Stimulated activated CD8-positive, alpha-beta memory T cell treated with anti-CD3 and anti-CD28 coated beads, Interleukin-15, amount 100 ng/mL, for 24 hours (primary cell): ENCODE data around the gene FBXL2.

Source experiments
- DNase-seq: peaks from one replicate; pipeline ENCODE4 v3.0.0-alpha.2; 2020; ENCODE audit warnings: low read depth

Gene FBXL2

DNA sequence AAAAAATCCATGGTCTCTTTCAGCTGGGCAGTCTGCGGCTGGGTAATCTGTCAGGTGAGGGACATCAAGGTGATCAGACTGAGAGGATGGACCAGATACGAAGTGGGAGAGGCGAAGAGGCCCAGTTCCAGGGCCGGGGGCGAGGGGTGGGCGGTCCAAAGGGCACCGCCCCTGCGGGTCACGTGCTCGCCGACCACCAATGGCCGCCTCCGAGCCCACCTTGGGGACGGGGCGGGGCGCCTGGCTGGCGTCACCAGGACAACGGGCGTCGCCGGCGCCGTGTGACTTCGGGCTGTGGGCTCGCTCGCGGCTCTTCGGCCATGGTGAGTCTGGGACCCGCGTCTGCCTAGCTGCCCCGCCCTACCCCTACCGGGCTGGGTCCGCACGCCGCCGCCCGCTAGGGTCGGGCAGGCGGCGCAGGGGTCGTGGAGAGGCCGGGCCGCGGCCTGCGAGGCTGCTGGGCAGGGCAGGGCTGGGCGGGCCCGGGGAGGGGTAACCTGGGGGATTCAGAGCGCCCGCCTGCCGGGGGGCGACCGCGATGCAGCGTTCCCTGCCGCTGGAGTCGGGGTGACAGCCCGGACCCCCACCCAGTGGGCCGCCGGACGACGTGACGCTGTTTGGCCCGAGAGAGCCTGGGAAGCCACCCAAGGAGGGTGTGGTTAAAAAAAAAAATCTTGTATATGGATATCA lies at the start of gene FBXL2:
Gene FBXL2 (plus strand): TSS at position 250 of the 690 bp plus-strand sequence. CDS start 71 bp downstream, at position 321.
- DNase-seq = peak; percentile 13

DNA sequence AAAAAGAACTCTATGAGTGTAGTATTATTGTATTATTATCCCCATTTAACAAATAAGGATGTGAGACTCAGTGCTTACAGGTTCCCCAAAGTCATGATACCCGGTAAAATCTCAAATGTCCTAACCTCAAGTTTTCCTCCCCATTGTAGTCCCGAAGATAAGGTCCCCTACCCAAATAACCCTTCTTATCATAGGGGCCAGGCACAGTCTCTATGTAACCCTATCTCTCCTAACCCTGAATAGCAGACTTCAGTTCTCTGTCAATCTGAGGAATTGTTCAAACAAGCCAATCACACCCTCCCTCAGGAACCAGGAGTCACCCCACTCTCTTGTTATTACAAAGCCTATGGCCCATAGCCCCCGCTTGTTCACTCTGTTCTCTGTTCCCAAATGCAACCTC lies 48.2 kb upstream of the FBXL2 start:
- no peak for DNase-seq

DNA sequence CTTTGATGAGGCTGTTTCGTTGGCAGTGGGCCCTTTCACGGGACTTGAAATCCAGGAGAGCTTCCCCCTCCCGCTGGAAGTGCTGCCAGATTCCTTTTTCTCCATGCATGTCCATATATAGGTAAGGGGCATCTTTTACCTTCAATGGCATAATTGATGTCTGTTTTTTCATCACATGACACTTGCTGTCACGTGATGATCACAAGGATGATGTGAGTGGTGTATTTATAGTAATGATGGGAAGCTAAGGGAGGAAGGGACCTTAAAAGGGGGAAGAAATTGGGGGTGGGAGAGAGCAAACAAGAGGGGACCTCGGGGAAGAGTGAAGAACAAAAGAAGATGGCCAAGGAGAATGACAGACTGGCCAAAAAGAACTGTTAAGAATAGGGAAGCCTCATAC lies 47.3 kb upstream of the FBXL2 start:
- no peak for DNase-seq

DNA sequence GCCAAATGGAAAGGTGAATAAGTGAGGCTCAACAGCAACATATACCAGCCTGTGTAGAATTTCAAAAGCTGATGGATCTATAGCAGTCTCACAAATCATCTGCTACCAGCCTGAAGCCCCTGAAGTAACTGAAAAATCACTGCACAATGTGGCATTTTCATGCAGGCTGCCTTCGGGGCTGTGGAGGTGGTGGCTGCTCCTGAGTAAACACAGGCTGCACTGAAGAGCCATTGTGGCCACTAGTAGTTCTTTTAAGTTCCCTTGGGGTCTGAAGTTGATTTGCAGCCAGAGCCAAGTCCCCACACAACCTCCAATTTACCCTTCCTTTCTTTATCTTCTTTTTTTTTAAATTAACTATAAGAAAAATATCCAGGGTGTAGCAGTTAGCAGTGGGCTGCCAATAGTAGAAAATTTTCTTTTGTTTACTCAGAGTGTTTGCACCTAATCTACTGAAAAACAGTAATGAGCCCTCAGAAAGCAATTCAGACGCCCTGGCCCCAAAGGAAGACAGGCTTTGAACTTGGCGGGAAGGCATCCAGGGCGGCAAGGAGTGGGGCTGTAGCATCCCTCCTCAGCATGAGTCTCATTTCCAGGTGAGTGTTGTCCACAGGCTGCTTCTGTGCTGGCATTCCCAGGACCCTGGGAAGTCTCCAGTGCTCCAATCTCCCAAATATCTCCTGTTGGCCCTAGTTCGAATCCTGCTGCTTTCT lies 45.3 kb upstream of the FBXL2 start:
- DNase-seq = no peak

- DNase-seq = no peak
Measured at GRCh38 chr3:33233884-33234283, 43.4 kb upstream of the FBXL2 start.

DNA sequence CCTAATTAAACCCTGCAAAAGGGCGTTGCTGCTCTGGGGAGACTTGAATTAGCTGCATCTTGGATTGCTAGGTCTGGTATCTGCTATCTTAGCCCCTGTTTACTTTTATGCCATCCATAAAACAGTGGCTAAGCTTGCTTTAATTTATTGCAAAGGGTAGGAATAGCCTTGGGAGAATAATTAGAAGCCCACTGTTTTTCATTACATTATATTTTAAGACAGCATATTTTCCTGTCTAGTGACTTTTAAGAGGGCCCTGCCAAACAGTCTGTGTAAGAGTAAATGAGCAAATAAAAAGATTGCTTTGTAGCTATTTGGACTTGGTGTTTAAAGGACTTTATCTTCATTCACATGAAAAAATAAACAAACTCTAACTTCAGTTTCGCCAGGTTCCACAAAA lies 41.2 kb upstream of the FBXL2 start:
- no peak for DNase-seq

GRCh38 chr3:33237439-33237838 lies 39.8 kb upstream of the FBXL2 start:
- no peak for DNase-seq

- no peak for DNase-seq
Measured at GRCh38 chr3:33238923-33239322, 38.3 kb upstream of the FBXL2 start.

GRCh38 chr3:33240261-33240660 lies 37.0 kb upstream of the FBXL2 start:
- DNase-seq = no peak

DNA sequence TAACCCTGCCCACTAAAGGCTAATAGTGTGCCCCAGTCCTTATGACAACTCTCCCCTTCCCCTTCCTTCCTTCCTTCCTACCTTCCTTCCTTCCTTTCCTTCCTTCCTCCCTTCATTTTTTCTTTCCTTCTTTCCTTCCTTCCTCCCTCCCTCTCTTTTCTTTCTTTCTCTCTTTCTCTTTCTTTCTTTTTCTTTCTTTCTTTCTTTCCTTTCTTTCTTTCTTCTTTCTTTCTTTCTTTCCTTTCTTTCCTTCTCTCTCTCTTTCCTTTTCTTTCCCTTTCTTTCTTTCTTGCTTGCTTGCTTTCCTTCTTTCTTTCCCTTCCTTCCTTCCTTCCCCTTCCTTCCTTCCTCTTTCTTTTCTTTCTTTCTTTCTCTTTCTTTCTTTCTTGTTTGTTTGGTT lies 30.5 kb upstream of the FBXL2 start:
- no peak for DNase-seq

- DNase-seq = no peak
Measured at GRCh38 chr3:33250712-33251111, 26.5 kb upstream of the FBXL2 start.

GRCh38 chr3:33256249-33256648 lies 21.0 kb upstream of the FBXL2 start:
- DNase-seq = no peak

GRCh38 chr3:33260104-33260503 lies 17.1 kb upstream of the FBXL2 start:
- no peak for DNase-seq

DNA sequence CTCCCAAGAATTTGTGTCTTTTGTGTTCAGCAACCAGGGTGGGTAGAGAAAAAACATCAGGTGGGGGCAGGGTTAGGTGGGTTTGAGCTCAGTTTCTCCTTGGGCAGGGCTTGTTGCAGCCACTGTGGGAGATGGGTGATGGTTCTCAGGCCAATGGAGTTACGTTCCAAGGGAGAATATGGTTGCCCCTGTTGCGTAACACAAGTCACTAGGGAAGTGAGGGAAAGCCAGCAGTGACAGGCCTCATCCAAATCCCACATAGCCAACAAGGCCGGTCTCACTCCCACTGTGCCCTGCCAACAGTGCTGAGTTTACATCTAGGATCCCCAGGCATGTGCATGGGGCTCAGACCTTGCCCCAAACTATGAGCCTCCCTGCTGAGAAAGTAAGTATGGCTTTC lies 7.9 kb upstream of the FBXL2 start:
- DNase-seq = no peak

DNA sequence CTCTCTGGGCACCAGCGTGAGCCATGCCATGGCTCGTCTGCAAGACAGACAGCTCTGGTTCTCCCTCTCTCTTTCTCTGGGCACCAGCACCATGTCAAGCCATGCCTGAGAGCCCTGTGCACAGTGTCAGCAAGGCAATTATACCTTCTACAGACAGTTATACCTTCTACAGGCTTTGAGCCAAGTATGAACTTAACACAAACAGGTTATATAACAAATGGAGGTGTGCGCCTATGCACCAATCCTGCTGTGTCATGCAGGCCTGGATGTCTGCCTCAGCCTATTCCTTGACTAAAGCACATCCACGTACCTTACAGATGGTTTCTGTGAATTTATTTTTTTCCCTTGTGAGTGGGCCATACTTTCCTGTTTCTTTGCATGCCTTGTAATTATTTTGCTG lies 5.9 kb upstream of the FBXL2 start:
- no peak for DNase-seq

DNA sequence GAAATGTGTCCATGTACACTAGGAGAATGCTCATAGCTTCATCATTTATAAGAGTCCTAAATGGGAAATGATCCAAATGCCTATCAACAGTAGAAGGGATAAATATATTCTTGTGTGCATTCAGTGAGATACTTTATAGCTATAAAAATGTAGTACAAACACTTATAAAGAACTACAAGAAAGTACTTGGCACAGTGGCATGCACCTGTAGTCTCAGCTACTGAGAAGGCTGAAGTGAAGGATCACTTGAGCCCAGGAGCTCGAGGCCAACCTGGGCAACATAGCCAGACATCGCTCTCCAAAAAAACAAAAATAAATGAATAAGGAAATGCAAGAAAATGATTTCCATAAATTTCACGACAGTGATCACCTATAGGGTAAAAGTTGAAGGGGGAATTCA lies 3.6 kb upstream of the FBXL2 start:
- DNase-seq = no peak

- DNase-seq = no peak
Measured at GRCh38 chr3:33278163-33278562, 921 bp downstream of the FBXL2 start.

DNA sequence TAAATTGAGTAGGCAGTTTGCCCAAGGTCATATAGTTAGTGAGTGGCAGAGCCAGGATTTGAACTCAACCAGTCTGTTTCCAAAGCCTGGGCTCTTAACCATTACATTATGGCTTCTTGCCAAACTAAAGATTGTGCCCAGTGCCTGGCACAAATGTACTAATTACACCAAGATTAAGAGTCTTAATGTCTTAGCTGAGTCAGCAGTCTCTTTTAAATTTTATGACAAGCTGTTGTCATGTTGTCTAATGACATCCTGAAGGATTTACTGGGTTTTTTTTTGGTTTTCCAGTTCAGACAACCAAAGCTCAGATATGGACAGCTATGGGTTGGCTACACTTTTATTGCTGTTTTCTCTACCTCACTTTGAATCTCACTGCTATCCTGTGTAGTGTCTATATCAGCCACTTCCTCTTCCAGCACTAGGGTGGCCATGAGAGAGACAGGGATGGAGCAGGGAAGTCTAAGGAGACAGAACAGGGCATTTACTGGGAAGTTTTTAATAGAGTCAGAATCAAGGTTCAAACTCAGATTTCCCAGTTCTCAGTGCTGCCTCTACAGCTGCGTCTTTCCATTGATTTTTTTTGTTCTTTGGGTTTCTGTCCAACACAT lies 10.5 kb downstream of the FBXL2 start:
- DNase-seq = no peak

- DNase-seq = no peak
Measured at GRCh38 chr3:33299395-33300081, 22.3 kb downstream of the FBXL2 start.

DNA sequence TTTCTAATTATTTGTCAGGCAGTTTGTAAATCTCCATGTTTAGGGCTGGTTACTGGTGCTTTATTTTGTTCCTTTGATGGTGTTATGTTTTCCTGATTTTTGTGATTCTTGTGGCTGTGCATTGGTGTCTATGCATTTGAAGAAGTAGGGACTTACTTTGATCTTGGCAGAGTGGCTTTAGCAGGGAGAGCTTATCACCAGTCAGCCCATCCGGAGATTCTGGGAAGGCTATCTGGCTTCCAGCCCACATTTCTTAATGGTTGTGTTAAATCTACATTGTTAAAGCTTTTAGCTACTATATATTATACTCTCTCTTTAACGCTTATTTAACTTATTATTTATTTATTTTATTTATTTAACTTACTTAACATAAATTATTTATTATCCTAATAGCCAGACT lies 35.1 kb downstream of the FBXL2 start:
- no peak for DNase-seq

GRCh38 chr3:33313331-33313730 lies 36.1 kb downstream of the FBXL2 start:
- no peak for DNase-seq

- no peak for DNase-seq
Measured at GRCh38 chr3:33314993-33315392, 37.8 kb downstream of the FBXL2 start.

- no peak for DNase-seq
Measured at GRCh38 chr3:33315826-33316225, 38.6 kb downstream of the FBXL2 start.
